ENCODE results near the gene C1orf146.

The C1orf146 gene

DNA sequence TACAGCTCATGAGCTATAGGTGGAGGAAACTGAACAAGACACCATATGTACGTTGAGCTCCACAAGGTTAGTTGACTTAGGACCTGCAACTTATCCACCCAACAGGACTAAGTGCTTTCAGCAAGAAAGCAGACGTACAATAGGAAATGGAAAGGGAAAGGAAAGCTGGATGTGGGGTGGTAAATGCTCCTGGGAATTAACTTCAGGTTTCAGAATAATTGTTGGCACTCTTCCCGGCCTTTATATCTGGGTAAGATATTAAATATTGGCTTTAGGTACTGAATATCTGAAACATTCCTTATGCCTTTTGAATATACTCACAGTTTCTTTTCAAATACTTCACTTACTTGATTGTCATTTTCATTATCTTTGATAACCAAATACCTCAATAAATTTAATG, 44.8 kb downstream of the C1orf146 start:
- no peaks in the 10 kb centered on the region for H3K27me3 ChIP-seq (ENCODE audit: low read depth, low read length)
- peaks cover 4% of the 10 kb centered on the region for H3K36me3 ChIP-seq (replicated peaks; ENCODE audit: low read depth, low read length)
- H2AFZ ChIP-seq (ENCODE audit: low read depth, low read length) = no peak overlapping the region
- H3K79me2 ChIP-seq (ENCODE audit: low read length) = no peaks in the 10 kb centered on the region
- H3K27ac ChIP-seq (ENCODE audit: low read length) = no peak overlapping the region
- no peaks in the 10 kb centered on the region for H4K20me1 ChIP-seq (ENCODE audit: insufficient read depth, low read length)
- H3K4me1 ChIP-seq (ENCODE audit: low read length) = no peaks in the 10 kb centered on the region
- no peak overlapping the region for H3K4me3 ChIP-seq (ENCODE audit: low read length)
- H3K9me3 ChIP-seq (ENCODE audit: insufficient read depth, low read length) = no peaks in the 10 kb centered on the region
- TF ChIP-seq, protein P1, sequence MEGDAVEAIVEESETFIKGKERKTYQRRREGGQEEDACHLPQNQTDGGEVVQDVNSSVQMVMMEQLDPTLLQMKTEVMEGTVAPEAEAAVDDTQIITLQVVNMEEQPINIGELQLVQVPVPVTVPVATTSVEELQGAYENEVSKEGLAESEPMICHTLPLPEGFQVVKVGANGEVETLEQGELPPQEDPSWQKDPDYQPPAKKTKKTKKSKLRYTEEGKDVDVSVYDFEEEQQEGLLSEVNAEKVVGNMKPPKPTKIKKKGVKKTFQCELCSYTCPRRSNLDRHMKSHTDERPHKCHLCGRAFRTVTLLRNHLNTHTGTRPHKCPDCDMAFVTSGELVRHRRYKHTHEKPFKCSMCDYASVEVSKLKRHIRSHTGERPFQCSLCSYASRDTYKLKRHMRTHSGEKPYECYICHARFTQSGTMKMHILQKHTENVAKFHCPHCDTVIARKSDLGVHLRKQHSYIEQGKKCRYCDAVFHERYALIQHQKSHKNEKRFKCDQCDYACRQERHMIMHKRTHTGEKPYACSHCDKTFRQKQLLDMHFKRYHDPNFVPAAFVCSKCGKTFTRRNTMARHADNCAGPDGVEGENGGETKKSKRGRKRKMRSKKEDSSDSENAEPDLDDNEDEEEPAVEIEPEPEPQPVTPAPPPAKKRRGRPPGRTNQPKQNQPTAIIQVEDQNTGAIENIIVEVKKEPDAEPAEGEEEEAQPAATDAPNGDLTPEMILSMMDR (IDR thresholded peaks at IDR 0.05; ENCODE audit: low read depth, low read length) = no peak
- no peak for TF ChIP-seq EZH2phosphoT487 (IDR thresholded peaks at IDR 0.05; ENCODE audit: low read depth)
- no peak overlapping the region for H3K4me2 ChIP-seq (ENCODE audit: low read length)
- no peak overlapping the region for H3K9ac ChIP-seq (ENCODE audit: low read length)

GRCh38 chr1:92273039-92273438, 55.3 kb downstream of the C1orf146 start:
- TF ChIP-seq, protein P1 (IDR thresholded peaks at IDR 0.05; ENCODE audit: low read depth, low read length) = no peak
- TF ChIP-seq EZH2phosphoT487 (IDR thresholded peaks at IDR 0.05; ENCODE audit: low read depth) = no peak
- H3K27me3 ChIP-seq (ENCODE audit: low read depth, low read length) = no peaks in the 10 kb centered on the region
- H2AFZ ChIP-seq (ENCODE audit: low read depth, low read length) = no peak overlapping the region
- no peak overlapping the region for H3K4me2 ChIP-seq (ENCODE audit: low read length)
- no peaks in the 10 kb centered on the region for H3K79me2 ChIP-seq (ENCODE audit: low read length)
- H3K4me1 ChIP-seq (ENCODE audit: low read length) = no peaks in the 10 kb centered on the region
- H3K4me3 ChIP-seq (ENCODE audit: low read length) = no peak overlapping the region
- no peak overlapping the region for H3K9ac ChIP-seq (ENCODE audit: low read length)
- H3K27ac ChIP-seq (ENCODE audit: low read length) = no peak overlapping the region
- no peaks in the 10 kb centered on the region for H4K20me1 ChIP-seq (ENCODE audit: insufficient read depth, low read length)
- no peaks in the 10 kb centered on the region for H3K9me3 ChIP-seq (ENCODE audit: insufficient read depth, low read length)
- H3K36me3 ChIP-seq (replicated peaks; ENCODE audit: low read depth, low read length) = no peaks in the 10 kb centered on the region

- H3K4me1 ChIP-seq (ENCODE audit: low read length) = no peaks in the 10 kb centered on the region
Observed at GRCh38 chr1:92274939-92275338, 57.2 kb downstream of the C1orf146 start.

DNA sequence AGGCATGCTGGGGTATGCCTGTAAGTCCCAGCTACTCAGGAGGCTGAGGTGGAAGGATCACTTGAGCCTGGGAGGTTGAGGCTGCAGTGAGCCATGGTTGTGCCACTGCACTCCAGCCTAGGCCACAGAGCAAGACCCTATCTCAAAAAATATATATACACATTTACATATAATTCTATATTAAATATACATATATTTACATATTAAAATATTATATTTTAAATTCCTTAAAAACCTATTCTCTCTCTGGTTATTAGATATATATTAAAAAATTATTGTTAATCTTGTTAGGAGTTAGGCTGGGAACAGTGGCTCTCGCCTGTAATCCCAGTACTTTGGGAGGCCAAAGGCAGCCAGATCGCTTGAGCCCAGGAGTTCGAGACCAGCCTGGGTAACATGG, 58.4 kb downstream of the C1orf146 start:
- Histone ChIP-seq H3K9me3 (ENCODE audit: insufficient read depth, low read length) (no peaks in the 10 kb centered on the region), H3K79me2 (ENCODE audit: low read length) (no peaks in the 10 kb centered on the region), H3K27ac (ENCODE audit: low read length) (no peak overlapping the region), H4K20me1 (ENCODE audit: insufficient read depth, low read length) (no peaks in the 10 kb centered on the region), H3K4me3 (ENCODE audit: low read length) (no peak overlapping the region), H3K9ac (ENCODE audit: low read length) (no peak overlapping the region), H3K4me2 (ENCODE audit: low read length) (no peak overlapping the region), H2AFZ (ENCODE audit: low read depth, low read length) (no peak overlapping the region), H3K27me3 (ENCODE audit: low read depth, low read length) (no peaks in the 10 kb centered on the region), H3K36me3 (replicated peaks; ENCODE audit: low read depth, low read length) (no peaks in the 10 kb centered on the region), H3K4me1 (ENCODE audit: low read length) (no peaks in the 10 kb centered on the region)
- TF ChIP-seq, protein P1 (IDR thresholded peaks at IDR 0.05; ENCODE audit: low read depth, low read length) = no peak
- TF ChIP-seq EZH2phosphoT487 (IDR thresholded peaks at IDR 0.05; ENCODE audit: low read depth) = no peak

More at GRCh38 chr1:92274939-92275338, 57.2 kb downstream of the C1orf146 start:
- Histone ChIP-seq H3K36me3 (replicated peaks; ENCODE audit: low read depth, low read length) (no peaks in the 10 kb centered on the region), H3K9me3 (ENCODE audit: insufficient read depth, low read length) (no peaks in the 10 kb centered on the region), H3K79me2 (ENCODE audit: low read length) (no peaks in the 10 kb centered on the region), H3K4me2 (ENCODE audit: low read length) (no peak overlapping the region), H3K4me3 (ENCODE audit: low read length) (no peak overlapping the region), H3K27ac (ENCODE audit: low read length) (no peak overlapping the region), H3K27me3 (ENCODE audit: low read depth, low read length) (no peaks in the 10 kb centered on the region), H4K20me1 (ENCODE audit: insufficient read depth, low read length) (no peaks in the 10 kb centered on the region), H3K9ac (ENCODE audit: low read length) (no peak overlapping the region), H2AFZ (ENCODE audit: low read depth, low read length) (no peak overlapping the region)
- TF ChIP-seq EZH2phosphoT487 (IDR thresholded peaks at IDR 0.05; ENCODE audit: low read depth) = no peak

All from OCI-LY3 (cell line).